SK-N-SH (cell line): ENCODE results near the gene KCTD8. TPM values are rescaled to one million over a fixed set of nuclear protein-coding genes. Genes with fewer than 3 reads are reported as not detected.

ENCODE experiments used
- CTCF ChIA-PET: fragments of 300-600, 350-600 bp; formaldehyde crosslinking; extraction: SDS; loops from one replicate; lab custom pipeline; 2021; lab: Yijun Ruan, JAX
- POLR2A ChIA-PET: fragments of 350-600 bp; sonication (Branson Sonifier 250); formaldehyde crosslinking; extraction: SDS; loops from one replicate; lab custom pipeline; 2020; ENCODE audit warnings: antibody characterized with exemption, inconsistent platforms; lab: Yijun Ruan, JAX
- DNase-seq: peaks from one replicate; pipeline ENCODE4 v3.0.0; 2012
- H2AFZ ChIP-seq: fragments of 200-600 bp; sonication (generic); 2 replicates; pipeline ENCODE4 v1.8.1; 2016; ENCODE audit warnings: antibody characterized with exemption, mild to moderate bottlenecking, low read depth
- H3F3A ChIP-seq: fragments of 200-600 bp; sonication (generic); replicated peaks from 2 replicates; pipeline ENCODE3; 2016; ENCODE audit warnings: antibody characterized with exemption, mild to moderate bottlenecking; ENCODE audit not compliant: insufficient read depth
- H3K27ac ChIP-seq, 2 experiments: fragments of 200-500 bp in 1 of 2; fragments of 200-600 bp in 1 of 2; sonication (Bioruptor generic) in 1 of 2; sonication (generic), shearing (Covaris generic) in 1 of 2; 2 replicates each; pipeline versions ENCODE4 v1.5.1 to v1.6.1; 2014 to 2016; ENCODE audit warnings: low read depth in 2 of 2, inconsistent platforms in 1 of 2, low read length in 1 of 2, mild to moderate bottlenecking in 1 of 2, mixed read lengths in 1 of 2
- H3K27me3 ChIP-seq: fragments of 200-600 bp; sonication (generic), shearing (Covaris generic); 2 replicates; pipeline ENCODE4 v1.6.1; 2016; ENCODE audit warnings: mixed run types; ENCODE audit not compliant: insufficient read depth
- H3K36me3 ChIP-seq, 2 experiments: fragments of 200-500 bp in 1 of 2; fragments of 200-600 bp in 1 of 2; sonication (Bioruptor generic) in 1 of 2; sonication (generic) in 1 of 2; replicated peaks in 1 of 2; 2 replicates each; pipeline versions ENCODE3 to v1.5.1; 2014 to 2016; ENCODE audit warnings: low read length in 1 of 2, mild to moderate bottlenecking in 1 of 2; ENCODE audit not compliant: insufficient read depth in 2 of 2, control insufficient read depth in 1 of 2
- H3K4me1 ChIP-seq, 2 experiments: fragments of 200-500 bp in 1 of 2; fragments of 200-600 bp in 1 of 2; sonication (Bioruptor generic) in 1 of 2; sonication (generic), shearing (Covaris generic) in 1 of 2; 2 replicates each; pipeline versions ENCODE4 v1.5.1 to v1.6.1; 2014 to 2016; ENCODE audit warnings: low read depth in 1 of 2, low read length in 1 of 2, mixed run types in 1 of 2; ENCODE audit not compliant: insufficient read depth in 2 of 2, control insufficient read depth in 1 of 2
- H3K4me2 ChIP-seq: fragments of 200-600 bp; sonication (generic), shearing (Covaris generic); 2 replicates; pipeline ENCODE4 v1.6.1; 2017; ENCODE audit warnings: mixed run types
- H3K4me3 ChIP-seq, 2 experiments: fragments of 200-500 bp in 1 of 2; fragments of 200-600 bp in 1 of 2; sonication (Bioruptor generic) in 1 of 2; sonication (generic), shearing (Covaris generic) in 1 of 2; 2 replicates each; pipeline versions ENCODE4 v1.5.1 to v1.8.1; 2014 to 2016; ENCODE audit warnings: low read depth in 2 of 2, inconsistent platforms in 1 of 2, low read length in 1 of 2, mild to moderate bottlenecking in 1 of 2, mixed read lengths in 1 of 2, moderate library complexity in 1 of 2
- H3K79me2 ChIP-seq: fragments of 200-600 bp; sonication (generic); 2 replicates; pipeline ENCODE4 v1.8.1; 2017; ENCODE audit warnings: mild to moderate bottlenecking; ENCODE audit not compliant: insufficient read depth
- H3K9ac ChIP-seq: fragments of 200-600 bp; sonication (generic); 2 replicates; pipeline ENCODE4 v1.6.1; 2017; ENCODE audit warnings: mixed run types
- H3K9me2 ChIP-seq: fragments of 200-600 bp; sonication (generic); 2 replicates; pipeline ENCODE4 v1.6.1; 2017; ENCODE audit warnings: mixed run types
- H3K9me3 ChIP-seq: fragments of 200-600 bp; sonication (generic); 2 replicates; pipeline ENCODE4 v1.6.1; 2017; ENCODE audit warnings: mixed run types, mild to moderate bottlenecking, moderate library complexity
- H4K20me1 ChIP-seq: fragments of 200-600 bp; sonication (generic); 2 replicates; pipeline ENCODE4 v1.6.1; 2017; ENCODE audit warnings: mild to moderate bottlenecking, mixed run types; ENCODE audit not compliant: insufficient read depth
- CTCF ChIP-seq: fragments of 200-600 bp; sonication (generic); IDR thresholded peaks from 2 replicates; pipeline ENCODE4 v1.6.1; 2017; ENCODE audit warnings: antibody characterized with exemption, mild to moderate bottlenecking, moderate library complexity
- EP300 ChIP-seq, 2 experiments: IDR thresholded peaks; 2 replicates each; pipeline versions ENCODE4 v1.4.0 to v1.6.1; 2012; ENCODE audit warnings: borderline replicate concordance in 1 of 2, low read depth in 1 of 2, low read length in 1 of 2
- EZH2phosphoT487 ChIP-seq: fragments of 200-600 bp; sonication (generic); IDR thresholded peaks from 2 replicates; pipeline ENCODE4 v1.6.1; 2017; ENCODE audit warnings: low read depth, mixed run types, mild to moderate bottlenecking, antibody characterized with exemption, moderate library complexity, borderline replicate concordance
- FOXM1 ChIP-seq: IDR thresholded peaks from 2 replicates; pipeline ENCODE4 v1.4.0; 2012; ENCODE audit warnings: low read depth, mild to moderate bottlenecking
- GABPA ChIP-seq: IDR thresholded peaks from 2 replicates; pipeline ENCODE4 v1.4.0; 2012; ENCODE audit warnings: low read depth, mild to moderate bottlenecking
- JUND ChIP-seq: IDR thresholded peaks from 2 replicates; pipeline ENCODE4 v1.4.0; 2012
- MXI1 ChIP-seq: IDR thresholded peaks from 2 replicates; pipeline ENCODE4 v1.6.1; 2012; ENCODE audit warnings: mild to moderate bottlenecking, low read depth, low read length, improper control_type of control experiment
- NRF1 ChIP-seq: IDR thresholded peaks from 2 replicates; pipeline ENCODE4 v1.6.1; 2012; ENCODE audit warnings: low read depth, mild to moderate bottlenecking, low read length
- POLR2AphosphoS5 ChIP-seq: IDR thresholded peaks from 2 replicates; pipeline ENCODE4 v1.6.1; 2012; ENCODE audit warnings: low read depth, low read length
- RAD21 ChIP-seq: IDR thresholded peaks from 2 replicates; pipeline ENCODE4 v1.6.1; 2012; ENCODE audit warnings: mild to moderate bottlenecking, low read length
- REST ChIP-seq: IDR thresholded peaks from 2 replicates; pipeline ENCODE4 v1.6.1; 2012; ENCODE audit warnings: mild to moderate bottlenecking, low read depth, low read length, moderate library complexity
- RXRA ChIP-seq: IDR thresholded peaks from 2 replicates; pipeline ENCODE4 v1.4.0; 2012; ENCODE audit warnings: low read depth, mild to moderate bottlenecking, borderline replicate concordance
- TAF1 ChIP-seq: IDR thresholded peaks from 2 replicates; pipeline ENCODE4 v1.6.1; 2012; ENCODE audit warnings: low read depth, mild to moderate bottlenecking, low read length, moderate library complexity, borderline replicate concordance
- WGBS: methylation state at CpG from one replicate; pipeline ENCODE4 v1.1.6; 2017; ENCODE audit warnings: low lambda C conversion rate; 5-methylcytosine and 5-hydroxymethylcytosine counted together
- polyA plus RNA-seq, 3 experiments: library from polyadenylated mRNA; depleted of rRNA; stranded (reverse); fragments of >200 nt; gene quantifications; 2 replicates each; pipeline ENCODE4 v1.2.3, GENCODE V29; 2012
- TF ChIP-seq, protein P1 (sequence below): IDR thresholded peaks from 2 replicates; pipeline ENCODE4 v1.4.0; 2012; ENCODE audit warnings: low read depth
- TF ChIP-seq, protein P2 (sequence below): IDR thresholded peaks from 2 replicates; pipeline ENCODE4 v1.4.0; 2012; ENCODE audit warnings: low read depth, borderline replicate concordance
- TF ChIP-seq, protein P3 (sequence below): fragments of 150-350 bp; IDR thresholded peaks from 2 replicates; pipeline ENCODE4 v1.6.1; 2016; ENCODE audit warnings: mild to moderate bottlenecking, low read depth, low read length

KCTD8 gene
- polyA plus RNA-seq, 1 of the 3 experiments (the other 2 are of a cell fraction), result not detected

DNA sequence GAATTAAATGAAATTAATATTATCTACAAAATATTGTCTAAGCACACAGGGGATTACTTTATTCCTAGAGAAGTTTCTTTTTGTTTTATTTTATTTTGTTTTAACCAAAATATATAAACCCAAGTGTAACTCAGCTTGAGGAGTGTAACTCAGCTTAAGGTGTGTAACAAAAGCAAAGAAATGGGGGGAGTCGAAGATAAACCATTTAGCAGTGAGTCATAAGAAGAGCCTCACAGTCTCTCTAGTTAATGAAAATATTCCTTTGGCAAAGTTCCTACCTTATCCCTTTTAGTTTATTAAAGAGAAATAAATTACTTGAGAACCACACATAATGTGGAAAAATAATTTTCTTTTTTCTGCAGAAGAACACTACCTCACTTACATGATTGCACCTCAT, 261.8 kb downstream of the KCTD8 start:
- Histone ChIP-seq H3K79me2 (no peaks in the 10 kb centered on the region), H2AFZ (no peak overlapping the region), H3K9ac (no peak overlapping the region), H3K9me3 (no peaks in the 10 kb centered on the region), H3K36me3 (no peaks in the 10 kb centered on the region), H3K27me3 (no peaks in the 10 kb centered on the region), H3K4me1 (no peaks in the 10 kb centered on the region), H3K4me2 (peak overlapping the region; percentile 47; the same call in 1 of the 2 replicates), H3F3A (no peaks in the 10 kb centered on the region), H4K20me1 (no peaks in the 10 kb centered on the region), H3K9me2 (no peaks in the 10 kb centered on the region), H3K4me3 (no peak overlapping the region), H3K27ac (no peak overlapping the region)
- POLR2A ChIA-PET, result no interaction called here
- CTCF ChIA-PET, result interaction anchor here (0.6 kb wide), 2 partner anchors 12 kb away, joined by 3 to 4 read pairs; no protein-coding TSS in a partner anchor
- TF ChIP-seq, protein P1, sequence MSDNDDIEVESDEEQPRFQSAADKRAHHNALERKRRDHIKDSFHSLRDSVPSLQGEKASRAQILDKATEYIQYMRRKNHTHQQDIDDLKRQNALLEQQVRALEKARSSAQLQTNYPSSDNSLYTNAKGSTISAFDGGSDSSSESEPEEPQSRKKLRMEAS, result no peak
- no peak for TF ChIP-seq REST
- no peak for TF ChIP-seq MXI1
- no peak for TF ChIP-seq JUND
- TF ChIP-seq RAD21, result no peak
- TF ChIP-seq GABPA, result no peak
- no peak for TF ChIP-seq FOXM1
- no peak for DNase-seq
- 3% methylated on average over 1 of the region's 1 CpG for WGBS

GRCh38 chr4:44186096-44186849, 262.3 kb downstream of the KCTD8 start:
- ChIA-PET CTCF (interaction anchor here (0.6 kb wide), 1 partner anchor 12 kb away, joined by 4 read pairs; no protein-coding TSS in a partner anchor), POLR2A (no interaction called here)
- WGBS, result 7% methylated on average over 21 of the region's 23 CpGs
- Histone ChIP-seq H3K9me3 (no peaks in the 10 kb centered on the region), H3K27me3 (no peaks in the 10 kb centered on the region), H3F3A (no peaks in the 10 kb centered on the region), H3K4me3 (no peak overlapping the region), H3K4me2 (peak overlapping the region; percentile 47), H3K9me2 (no peaks in the 10 kb centered on the region), H3K9ac (no peak overlapping the region), H3K27ac (no peak overlapping the region), H3K4me1 (no peaks in the 10 kb centered on the region), H3K36me3 (no peaks in the 10 kb centered on the region), H4K20me1 (no peaks in the 10 kb centered on the region), H2AFZ (no peak overlapping the region), H3K79me2 (no peaks in the 10 kb centered on the region)
- DNase-seq, result no peak
- TF ChIP-seq MXI1 (no peak), RAD21 (no peak), TAF1 (no peak), CTCF (no peak), RXRA (no peak), EZH2phosphoT487 (no peak), POLR2AphosphoS5 (no peak), JUND (no peak), EP300 (IDR thresholded peaks at IDR 0.05; ENCODE audit: borderline replicate concordance in 1 of 2, low read depth in 1 of 2, low read length in 1 of 2) (no peak), NRF1 (no peak)
- TF ChIP-seq, protein P2, sequence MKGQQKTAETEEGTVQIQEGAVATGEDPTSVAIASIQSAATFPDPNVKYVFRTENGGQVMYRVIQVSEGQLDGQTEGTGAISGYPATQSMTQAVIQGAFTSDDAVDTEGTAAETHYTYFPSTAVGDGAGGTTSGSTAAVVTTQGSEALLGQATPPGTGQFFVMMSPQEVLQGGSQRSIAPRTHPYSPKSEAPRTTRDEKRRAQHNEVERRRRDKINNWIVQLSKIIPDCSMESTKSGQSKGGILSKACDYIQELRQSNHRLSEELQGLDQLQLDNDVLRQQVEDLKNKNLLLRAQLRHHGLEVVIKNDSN, result no peak
- TF ChIP-seq, protein P3, sequence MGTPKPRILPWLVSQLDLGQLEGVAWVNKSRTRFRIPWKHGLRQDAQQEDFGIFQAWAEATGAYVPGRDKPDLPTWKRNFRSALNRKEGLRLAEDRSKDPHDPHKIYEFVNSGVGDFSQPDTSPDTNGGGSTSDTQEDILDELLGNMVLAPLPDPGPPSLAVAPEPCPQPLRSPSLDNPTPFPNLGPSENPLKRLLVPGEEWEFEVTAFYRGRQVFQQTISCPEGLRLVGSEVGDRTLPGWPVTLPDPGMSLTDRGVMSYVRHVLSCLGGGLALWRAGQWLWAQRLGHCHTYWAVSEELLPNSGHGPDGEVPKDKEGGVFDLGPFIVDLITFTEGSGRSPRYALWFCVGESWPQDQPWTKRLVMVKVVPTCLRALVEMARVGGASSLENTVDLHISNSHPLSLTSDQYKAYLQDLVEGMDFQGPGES, result no peak
